GM12864 (cell line): ENCODE data around the gene SLC20A1.

ENCODE experiments used
- DNase-seq: peaks from one replicate; pipeline ENCODE4 v3.0.0-alpha.2; 2011; ENCODE audit warnings: low read depth
- H3K4me3 ChIP-seq: 2 replicates; pipeline ENCODE4 v1.5.1; 2011; ENCODE audit warnings: mild to moderate bottlenecking, low read depth, low read length, control low read depth
- CTCF ChIP-seq: IDR thresholded peaks from 2 replicates; pipeline ENCODE4 v1.5.1; 2011; ENCODE audit warnings: low read depth, mild to moderate bottlenecking, moderate library complexity, low read length, control low read depth, inconsistent platforms; ENCODE audit errors: missing control alignments

Gene SLC20A1

GRCh38 chr2:112670252-112671022 is 24.7 kb downstream of the SLC20A1 start:
- no peak for DNase-seq
- no peak for TF ChIP-seq CTCF
- no peak overlapping the region for H3K4me3 ChIP-seq

GRCh38 chr2:112671801-112672200 is 26.1 kb downstream of the SLC20A1 start:
- TF ChIP-seq CTCF = no peak
- no peak overlapping the region for H3K4me3 ChIP-seq
- no peak for DNase-seq

GRCh38 chr2:112673008-112673407 is 27.3 kb downstream of the SLC20A1 start:
- no peak overlapping the region for H3K4me3 ChIP-seq
- no peak for DNase-seq
- no peak for TF ChIP-seq CTCF

GRCh38 chr2:112674229-112674628 is 28.5 kb downstream of the SLC20A1 start:
- H3K4me3 ChIP-seq = no peak overlapping the region
- no peak for DNase-seq
- no peak for TF ChIP-seq CTCF

GRCh38 chr2:112679484-112679883 is 33.7 kb downstream of the SLC20A1 start:
- no peak overlapping the region for H3K4me3 ChIP-seq
- DNase-seq = no peak
- TF ChIP-seq CTCF = no peak

- no peak for DNase-seq
- no peak for TF ChIP-seq CTCF
- H3K4me3 ChIP-seq = no peak overlapping the region
Measured at GRCh38 chr2:112680666-112681101, 34.9 kb downstream of the SLC20A1 start.

- no peak for TF ChIP-seq CTCF
- no peak overlapping the region for H3K4me3 ChIP-seq
- DNase-seq = no peak
Measured at GRCh38 chr2:112682101-112682500, 36.4 kb downstream of the SLC20A1 start.
